ENCODE results near the gene MTG1. TPM values are rescaled to one million over a fixed set of nuclear protein-coding genes. Genes with fewer than 3 reads are reported as not detected.

The MTG1 gene
- total RNA-seq, 1 donor from 2014 or later = 57.5 TPM

- no peak for TF ChIP-seq CTCF (IDR thresholded peaks at IDR 0.05)
- TF ChIP-seq POLR2AphosphoS5 (IDR thresholded peaks at IDR 0.05; ENCODE audit: insufficient read depth in 1 of 2, low read depth in 1 of 2) = no peak
- TF ChIP-seq POLR2A (IDR thresholded peaks at IDR 0.05) = no peak
- Histone ChIP-seq H3K4me1 (peaks cover 16% of the 10 kb centered on the region), H3K27me3 (no peaks in the 10 kb centered on the region), H3K36me3 (no peaks in the 10 kb centered on the region), H3K27ac (no peak overlapping the region), H3K9me3 (no peaks in the 10 kb centered on the region), H3K4me3 (peak overlapping the region; percentile 48 to 72)
- intact Hi-C loops (cut with DNase I) = no loop called here
- no peak for DNase-seq (ENCODE audit: extremely low spot score in 2 of 2)
Observed at GRCh38 chr10:133356549-133357284, 37.2 kb upstream of the MTG1 start.

GRCh38 chr10:133357285-133358161 lies 36.4 kb upstream of the MTG1 start, which contains the start of gene FUOM:
FUOM (minus strand) TSS chr10:133358019; CDS start chr10:133358007, 12 bp downstream.
- intact Hi-C loops (cut with DNase I) = no loop called here
- peak within 1 kb of the TSS; percentile 48 to 72 for H3K4me3 ChIP-seq
- no peak for DNase-seq (ENCODE audit: extremely low spot score in 2 of 2)
- no peaks in the 10 kb centered on the region for H3K27me3 ChIP-seq
- TF ChIP-seq CTCF (IDR thresholded peaks at IDR 0.05) = no peak
- peak in 1 of 2 donors; percentile 22 for TF ChIP-seq POLR2AphosphoS5 (IDR thresholded peaks at IDR 0.05; ENCODE audit: insufficient read depth in 1 of 2, low read depth in 1 of 2)
- no peak for TF ChIP-seq POLR2A (IDR thresholded peaks at IDR 0.05)
- no peaks in the 10 kb centered on the region for H3K9me3 ChIP-seq
- peaks cover 0 to 2% of the 10 kb centered on the region in 2 donors for H3K36me3 ChIP-seq
- H3K27ac ChIP-seq = peak within 1 kb of the TSS; percentile 17
- H3K4me1 ChIP-seq = peaks cover 16% of the 10 kb centered on the region

GRCh38 chr10:133358162-133358924 lies 35.6 kb upstream of the MTG1 start:
- TF ChIP-seq POLR2AphosphoS5 (IDR thresholded peaks at IDR 0.05; ENCODE audit: insufficient read depth in 1 of 2, low read depth in 1 of 2) (no peak), POLR2A (IDR thresholded peaks at IDR 0.05) (no peak), CTCF (IDR thresholded peaks at IDR 0.05) (no peak)
- Histone ChIP-seq H3K4me3 (peak overlapping the region; percentile 48 to 72), H3K36me3 (peaks cover 0 to 9% of the 10 kb centered on the region in 2 donors), H3K4me1 (peaks cover 16% of the 10 kb centered on the region), H3K9me3 (no peaks in the 10 kb centered on the region), H3K27me3 (no peaks in the 10 kb centered on the region), H3K27ac (peak overlapping the region; percentile 11)
- DNase-seq (ENCODE audit: extremely low spot score in 2 of 2) = no peak
- intact Hi-C loops (cut with DNase I) = no loop called here

- Histone ChIP-seq H3K27ac (no peak overlapping the region), H3K27me3 (no peaks in the 10 kb centered on the region), H3K4me1 (peaks cover 16% of the 10 kb centered on the region), H3K4me3 (no peak overlapping the region), H3K36me3 (peaks cover 0 to 11% of the 10 kb centered on the region in 2 donors), H3K9me3 (no peaks in the 10 kb centered on the region)
- TF ChIP-seq CTCF (IDR thresholded peaks at IDR 0.05) = no peak
- TF ChIP-seq POLR2AphosphoS5 (IDR thresholded peaks at IDR 0.05; ENCODE audit: insufficient read depth in 1 of 2, low read depth in 1 of 2) = no peak
- no peak for TF ChIP-seq POLR2A (IDR thresholded peaks at IDR 0.05)
- intact Hi-C loops (cut with DNase I) = no loop called here
- DNase-seq (ENCODE audit: extremely low spot score in 2 of 2) = no peak
Observed at GRCh38 chr10:133358925-133359310, 35.0 kb upstream of the MTG1 start.
